IPS-NIHi7 (cell line): ENCODE data around the gene WTAP.
"Not testable (repeated sequence)": the region's sequence is repeated elsewhere in the genome, so short reads cannot be mapped to it uniquely, and the experiment has no call there.

Experiments
- DNase-seq: peaks from one replicate; pipeline ENCODE4 v3.0.0; 2012; ENCODE audit warnings: mixed read lengths; ENCODE audit errors: extremely low spot score

Gene WTAP

DNA sequence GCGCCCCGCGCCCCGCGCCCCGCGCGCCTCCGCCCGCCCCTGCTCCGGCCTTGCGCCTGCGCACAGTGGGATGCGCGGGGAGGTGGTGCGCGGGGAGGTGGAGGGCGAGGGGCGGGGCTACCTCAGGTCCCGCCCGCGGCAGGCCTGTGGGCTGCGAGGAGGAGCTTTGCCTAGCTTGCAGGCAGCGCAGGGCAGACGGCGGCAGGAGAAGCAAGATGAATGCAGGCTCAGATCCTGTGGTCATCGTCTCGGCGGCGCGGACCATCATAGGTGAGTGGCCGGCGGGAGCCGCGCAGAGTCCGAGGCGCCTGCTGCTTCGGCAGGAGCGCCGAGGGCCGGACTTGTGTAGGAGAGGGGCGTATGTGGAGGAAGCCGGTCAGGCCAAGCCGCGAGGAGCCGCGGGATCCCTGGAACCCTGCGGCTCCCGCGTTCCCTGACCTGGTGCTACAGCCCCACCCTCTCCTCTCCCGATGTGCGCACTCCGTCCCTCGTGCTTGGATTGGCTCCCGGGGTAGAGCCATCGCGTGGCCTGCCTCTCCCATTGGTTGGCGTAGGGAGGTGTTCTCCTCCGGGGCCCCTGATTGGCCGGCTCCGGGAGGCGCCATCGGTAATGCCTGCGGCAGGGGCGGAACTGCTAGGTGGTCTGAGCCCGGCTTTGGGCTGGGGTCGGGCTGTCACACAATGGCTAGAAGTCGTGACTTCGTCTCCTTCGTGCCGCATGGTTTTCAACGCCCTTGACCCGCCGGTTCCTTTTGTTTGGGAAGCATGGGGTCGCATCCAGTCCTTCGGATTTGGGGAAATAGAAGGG is 34.8 kb downstream of the WTAP start, which contains the start of gene ACAT2:
Gene ACAT2 (plus strand): TSS at position 173 of the 808 bp plus-strand sequence. CDS start 43 bp downstream, at position 216.
- peak; percentile 98 for DNase-seq

DNA sequence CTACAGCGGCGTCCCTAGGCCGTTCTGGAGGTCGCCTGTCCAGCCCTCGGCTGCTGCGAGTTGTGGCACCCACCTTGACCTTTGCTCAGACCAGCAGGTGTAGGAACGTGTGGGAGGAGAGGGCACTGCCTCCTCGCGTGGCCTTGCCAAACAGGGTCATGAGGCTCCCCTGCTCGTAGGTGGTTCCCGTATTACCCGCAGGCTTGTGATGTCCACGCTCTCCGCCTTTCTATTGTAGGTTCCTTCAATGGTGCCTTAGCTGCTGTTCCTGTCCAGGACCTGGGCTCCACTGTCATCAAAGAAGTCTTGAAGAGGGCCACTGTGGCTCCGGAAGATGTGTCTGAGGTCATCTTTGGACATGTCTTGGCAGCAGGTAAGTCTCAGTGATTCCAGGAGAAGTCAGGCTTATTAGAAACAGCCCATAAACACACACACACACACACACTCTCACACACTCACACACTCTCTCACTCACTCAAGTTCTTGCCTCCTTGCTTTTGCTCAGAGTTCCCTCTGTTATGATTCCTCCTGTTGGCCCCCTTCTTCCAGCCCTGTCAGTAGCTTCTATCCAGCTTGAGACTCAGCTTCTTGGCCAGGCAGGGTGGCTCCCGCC is 35.5 kb downstream of the WTAP start:
- DNase-seq, result peak; percentile 13

DNA sequence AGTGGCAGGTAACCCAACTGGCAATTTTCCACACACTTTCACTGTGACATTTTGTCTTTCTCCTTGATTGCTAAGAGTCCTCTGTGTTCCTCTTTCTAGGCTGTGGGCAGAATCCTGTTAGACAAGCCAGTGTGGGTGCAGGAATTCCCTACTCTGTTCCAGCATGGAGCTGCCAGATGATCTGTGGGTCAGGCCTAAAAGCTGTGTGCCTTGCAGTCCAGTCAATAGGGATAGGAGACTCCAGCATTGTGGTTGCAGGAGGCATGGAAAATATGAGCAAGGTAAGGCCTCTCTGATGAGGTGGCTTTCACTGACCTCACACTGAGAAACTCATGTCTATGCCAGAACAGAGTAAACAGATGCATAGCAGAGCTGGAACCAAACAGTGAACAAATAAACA is 39.6 kb downstream of the WTAP start:
- DNase-seq, result no peak

DNA sequence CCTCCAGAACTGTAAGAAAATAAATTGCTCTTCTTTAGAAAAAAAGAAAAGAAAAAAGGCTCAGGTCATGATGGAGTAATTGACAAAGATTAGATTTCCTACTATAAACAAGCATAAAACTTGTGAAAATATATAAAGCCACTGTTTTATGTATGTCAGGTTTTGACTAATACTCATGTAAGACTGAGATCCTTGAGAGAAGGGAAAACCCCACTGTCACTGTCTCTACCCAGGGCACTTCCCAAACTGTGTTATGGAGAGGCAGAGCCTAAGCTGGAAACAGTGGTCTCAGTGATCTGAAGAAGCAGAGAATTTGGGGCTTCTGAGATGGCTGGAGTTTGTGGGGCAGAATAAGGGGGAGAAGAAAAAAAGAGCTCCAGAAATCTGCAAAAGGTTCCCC is 42.2 kb downstream of the WTAP start:
- DNase-seq, result no peak

DNA sequence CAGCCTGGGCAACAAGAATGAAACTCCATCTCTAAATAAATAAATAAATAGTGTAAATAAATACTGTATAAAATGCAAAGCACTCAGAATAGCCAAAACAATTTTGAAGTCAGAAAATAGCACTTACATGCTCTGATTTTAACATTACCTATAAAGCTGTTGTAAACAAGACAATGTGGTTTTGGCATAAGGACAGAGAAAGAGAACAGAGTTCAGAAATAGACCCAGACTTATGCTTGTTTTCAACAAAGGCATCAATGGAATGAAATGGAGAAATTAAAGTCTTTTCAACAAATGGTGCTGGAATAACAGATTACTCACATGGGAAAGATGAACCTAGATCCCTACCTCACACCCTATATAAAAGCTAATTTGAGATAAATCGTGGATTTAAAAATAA is 44.9 kb downstream of the WTAP start:
- DNase-seq, result no peak

DNA sequence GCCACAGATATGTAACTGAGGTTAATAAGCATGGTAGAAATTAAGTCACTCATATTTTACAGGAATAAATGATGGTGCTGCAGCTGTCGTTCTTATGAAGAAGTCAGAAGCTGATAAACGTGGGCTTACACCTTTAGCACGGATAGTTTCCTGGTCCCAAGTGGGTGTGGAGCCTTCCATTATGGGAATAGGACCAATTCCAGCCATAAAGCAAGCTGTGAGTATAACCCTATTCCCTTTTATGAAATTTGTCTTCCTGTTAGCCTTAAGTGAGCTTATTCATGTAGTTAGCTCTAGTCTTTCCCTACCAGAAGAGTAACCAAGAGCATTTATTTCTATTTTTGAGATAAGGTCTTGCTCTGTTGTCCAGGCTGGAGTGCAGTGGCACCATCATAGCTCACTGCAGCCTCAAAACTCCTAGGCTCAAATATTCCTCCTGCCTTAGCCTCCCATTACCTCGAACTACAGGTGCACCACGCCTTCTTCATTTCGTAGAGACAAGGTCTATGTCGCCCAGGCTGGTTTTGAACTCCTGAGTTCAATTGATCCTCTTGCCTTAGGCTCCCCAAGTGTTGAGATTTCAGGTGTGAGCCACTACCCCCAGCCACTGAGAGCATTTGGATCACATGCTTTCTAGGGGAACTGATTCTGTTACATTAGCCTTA is 50.1 kb downstream of the WTAP start:
- no peak for DNase-seq

DNA sequence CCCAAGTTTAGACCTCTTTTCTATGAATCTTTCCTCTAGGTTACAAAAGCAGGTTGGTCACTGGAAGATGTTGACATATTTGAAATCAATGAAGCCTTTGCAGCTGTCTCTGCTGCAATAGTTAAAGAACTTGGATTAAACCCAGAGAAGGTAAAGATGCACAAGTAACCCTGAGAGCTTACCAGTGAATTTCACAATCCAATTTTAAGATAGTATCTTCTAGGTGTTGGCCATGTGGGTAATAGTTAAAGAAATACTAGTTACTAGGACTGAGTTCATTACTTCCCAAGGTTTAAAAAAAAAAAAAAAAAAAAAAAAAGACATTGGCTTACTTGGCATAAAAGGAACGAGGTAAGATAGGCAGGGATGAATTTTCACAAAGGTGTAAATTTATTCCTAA is 50.8 kb downstream of the WTAP start:
- no peak for DNase-seq

DNA sequence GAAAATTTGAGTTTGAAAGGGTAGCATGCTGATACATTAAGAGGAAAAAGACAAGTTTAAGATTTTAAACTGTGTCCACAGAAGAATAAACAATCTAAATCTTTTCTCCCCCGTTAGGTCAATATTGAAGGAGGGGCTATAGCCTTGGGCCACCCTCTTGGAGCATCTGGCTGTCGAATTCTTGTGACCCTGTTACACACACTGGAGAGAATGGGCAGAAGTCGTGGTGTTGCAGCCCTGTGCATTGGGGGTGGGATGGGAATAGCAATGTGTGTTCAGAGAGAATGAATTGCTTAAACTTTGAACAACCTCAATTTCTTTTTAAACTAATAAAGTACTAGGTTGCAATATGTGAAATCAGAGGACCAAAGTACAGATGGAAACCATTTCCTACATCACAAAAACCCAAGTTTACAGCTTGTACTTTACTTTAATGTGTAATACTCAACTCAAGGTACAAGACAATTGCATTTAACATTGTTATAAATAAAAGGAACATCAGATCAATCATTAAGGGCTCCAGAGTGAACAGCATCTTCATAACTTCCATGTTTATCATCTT is 51.3 kb downstream of the WTAP start:
- DNase-seq, result peak; percentile 5

DNA sequence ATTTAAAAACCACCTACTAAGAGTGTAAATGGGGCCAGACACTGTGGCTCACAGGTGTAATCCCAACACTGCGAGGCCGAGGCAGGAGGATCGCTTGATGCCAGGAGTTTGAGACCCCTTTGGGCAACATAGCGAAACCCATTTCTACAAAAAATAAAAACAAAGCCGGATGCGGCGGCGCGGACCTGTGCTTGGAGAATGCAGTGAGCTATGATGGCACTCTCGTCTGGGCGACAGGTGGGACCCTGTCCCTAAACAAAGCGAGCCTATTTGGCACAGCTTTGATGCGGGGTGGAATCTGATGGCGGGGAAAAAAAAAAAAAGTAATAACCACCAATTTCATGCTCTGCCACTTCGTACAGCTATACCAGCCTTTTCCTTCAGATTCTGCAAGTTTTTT is 61.0 kb downstream of the WTAP start:
- no peak for DNase-seq

DNA sequence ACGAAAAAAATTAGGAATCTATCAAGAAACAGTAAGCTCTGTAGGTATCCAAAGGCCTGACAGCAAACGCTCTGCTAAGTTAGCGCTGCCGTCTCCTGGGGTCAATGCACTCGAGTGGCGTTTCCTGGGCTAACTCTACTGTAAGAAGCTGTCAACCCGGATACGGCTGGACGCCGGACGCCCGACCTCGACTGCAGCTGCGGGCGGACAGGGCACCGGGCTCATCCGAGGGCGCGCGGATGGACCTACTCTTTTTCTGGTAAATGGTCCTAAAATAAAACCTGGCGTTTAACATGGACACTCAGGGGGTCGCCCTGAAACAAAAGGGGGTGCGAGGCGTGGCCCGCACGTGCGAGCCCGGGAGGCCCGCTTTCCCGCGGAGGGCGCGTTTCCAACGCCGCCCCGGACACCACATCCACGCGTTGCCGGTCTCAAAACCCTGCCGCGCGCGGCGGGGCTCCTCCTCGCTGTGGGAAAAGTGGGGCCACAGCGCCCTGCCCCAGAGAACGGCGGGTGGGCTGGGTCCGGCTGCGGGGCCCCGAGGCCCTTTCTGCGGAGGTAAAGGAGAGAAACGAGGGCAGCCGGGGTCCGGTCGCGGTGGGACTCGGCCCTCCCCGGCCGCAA is 61.6 kb downstream of the WTAP start:
- DNase-seq, result no peak

DNA sequence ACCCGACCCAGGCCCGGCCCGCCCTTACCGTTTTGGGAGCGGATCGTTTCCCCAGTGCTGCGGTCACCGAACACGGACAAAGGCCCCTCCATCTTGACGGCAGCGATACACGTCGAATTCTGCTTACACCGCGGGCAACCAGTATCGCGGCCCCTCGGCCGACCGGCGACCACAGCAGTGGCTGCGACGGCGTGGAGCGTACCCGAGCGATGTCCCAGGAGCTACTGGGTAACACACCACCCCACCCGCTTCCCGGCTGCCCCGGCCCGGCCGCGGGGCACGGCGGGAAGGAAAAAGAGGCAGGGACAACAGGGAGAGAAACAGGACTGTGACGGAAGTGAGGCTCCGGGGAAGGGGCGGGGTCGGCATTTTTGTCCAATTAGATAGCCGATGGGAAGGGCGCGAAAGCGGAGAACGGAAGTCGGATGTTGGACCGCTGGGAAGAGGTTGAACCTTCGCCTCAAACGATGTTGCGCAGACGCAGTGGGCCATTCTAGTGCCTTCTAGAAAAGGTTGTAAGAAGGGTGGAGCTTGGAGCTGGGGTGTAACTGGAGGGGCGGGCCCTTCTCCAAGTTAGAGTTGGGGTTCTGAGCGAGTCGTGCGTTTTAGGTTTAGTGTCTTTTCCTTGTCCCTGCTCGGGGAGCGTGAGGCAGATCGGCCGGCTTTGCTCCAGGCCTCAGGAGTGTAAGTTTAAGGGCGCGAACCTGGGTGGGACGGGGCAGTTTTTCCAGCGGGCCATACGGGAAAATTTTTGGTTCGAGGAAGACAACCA is 62.3 kb downstream of the WTAP start, which contains the start of gene TCP1:
Gene TCP1 (minus strand): TSS at position 226 of the 772 bp plus-strand sequence. CDS start 134 bp downstream, at position 92.
- DNase-seq, result peak; percentile 95

DNA sequence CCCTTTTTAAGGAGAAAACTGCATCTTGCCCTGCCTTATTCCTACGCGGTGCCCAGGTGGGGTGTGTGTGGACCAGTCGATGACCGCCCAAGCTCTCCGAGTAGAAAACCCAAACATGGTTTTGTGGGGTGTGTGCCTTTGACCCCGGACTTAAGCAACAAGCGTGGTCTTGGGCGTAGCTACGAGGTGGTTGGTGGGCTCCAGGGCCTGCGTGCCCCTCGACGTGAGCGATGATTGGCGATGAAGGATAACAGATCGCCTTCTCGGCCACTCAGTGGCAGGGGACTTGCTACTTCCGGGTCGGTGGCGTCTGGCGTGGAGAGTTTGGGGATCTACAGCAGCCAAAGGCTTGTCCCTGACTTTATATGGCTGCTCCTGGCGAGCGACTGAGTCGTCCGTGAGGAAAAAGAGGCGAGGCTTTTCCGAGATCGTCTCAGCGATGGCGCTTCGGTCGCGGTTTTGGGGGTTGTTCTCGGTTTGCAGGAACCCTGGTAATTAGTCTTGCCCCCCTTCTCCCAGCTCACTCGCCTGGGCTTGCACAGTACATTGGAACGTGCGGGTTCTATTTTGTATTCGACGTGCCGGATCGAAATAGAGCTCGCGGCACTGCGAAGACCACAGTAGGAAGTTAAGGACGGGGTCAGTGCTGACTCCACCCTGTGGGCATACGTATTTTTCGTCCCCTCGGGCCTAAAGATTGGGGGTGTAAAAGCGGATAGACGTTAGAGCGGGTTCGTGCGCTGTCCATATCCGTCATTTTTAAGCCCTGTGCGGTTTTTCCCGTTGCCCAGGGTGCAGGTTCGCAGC is 63.0 kb downstream of the WTAP start, which contains the start of gene MRPL18:
Gene MRPL18 (plus strand): TSS at position 319 of the 807 bp plus-strand sequence. CDS start 121 bp downstream, at position 440.
- peak; percentile 93 for DNase-seq

DNA sequence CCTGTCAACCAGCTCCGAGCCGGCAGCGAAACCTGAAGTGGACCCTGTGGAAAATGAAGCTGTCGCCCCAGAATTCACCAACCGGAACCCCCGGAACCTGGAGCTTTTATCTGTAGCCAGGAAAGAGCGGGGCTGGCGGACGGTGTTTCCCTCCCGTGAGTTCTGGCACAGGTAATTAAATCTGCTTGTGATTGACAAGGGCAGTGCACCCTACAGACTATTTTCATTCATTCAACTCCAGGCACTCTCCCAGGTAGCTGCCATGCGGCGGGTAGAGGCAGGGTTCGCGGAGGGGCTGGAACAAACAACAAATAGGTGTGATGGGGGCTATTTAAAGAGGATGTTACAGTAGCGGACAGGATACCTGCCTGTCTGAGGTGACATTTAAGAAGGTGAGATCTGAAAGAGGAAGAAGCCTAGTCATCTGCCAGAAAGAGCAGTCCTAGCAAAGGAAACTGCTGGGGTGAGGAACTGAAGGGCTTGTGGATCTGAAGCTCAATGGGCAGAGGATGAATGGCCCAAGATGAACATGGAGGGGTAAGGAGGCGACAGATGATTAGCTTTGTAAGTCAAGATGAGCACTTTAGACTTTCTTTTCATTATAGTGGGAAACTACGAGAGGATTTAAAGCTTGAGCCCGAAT is 63.8 kb downstream of the WTAP start:
- DNase-seq, result no peak

DNA sequence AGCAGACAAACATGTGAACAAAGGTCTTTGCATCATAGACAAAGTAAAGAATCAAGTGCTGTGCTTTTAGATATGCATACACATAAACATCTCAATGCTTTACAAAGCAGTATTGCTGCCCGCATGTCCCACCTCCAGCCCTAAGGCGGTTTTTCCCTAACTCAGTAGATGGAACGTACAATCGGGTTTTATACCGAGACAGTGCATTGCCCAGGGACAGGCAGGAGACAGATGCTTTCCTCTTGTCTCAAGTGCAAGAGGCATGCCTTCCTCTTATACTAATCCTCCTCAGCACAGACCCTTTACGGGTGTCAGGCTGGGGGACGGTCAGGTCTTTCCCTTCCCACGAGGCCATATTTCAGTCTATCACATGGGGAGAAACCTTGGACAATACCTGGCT is 67.7 kb downstream of the WTAP start:
- DNase-seq, result not testable (repeated sequence)

DNA sequence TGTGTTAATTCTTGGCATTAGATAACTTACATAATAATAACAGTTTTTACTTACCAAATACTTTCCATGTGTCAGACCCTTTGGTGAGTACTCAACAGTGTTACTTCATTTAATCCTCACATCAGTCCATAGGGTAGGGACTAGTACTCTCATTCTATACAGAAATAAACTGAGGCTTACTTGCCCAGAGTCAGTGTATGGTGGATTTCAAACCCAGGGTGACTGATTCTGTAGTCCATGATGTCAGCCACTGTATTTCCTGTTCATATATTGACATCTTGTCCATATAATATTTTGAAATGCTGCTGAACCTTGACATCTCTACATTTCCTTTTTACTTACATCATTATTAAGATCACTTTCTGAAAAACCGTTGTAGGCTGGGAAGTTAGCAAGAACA is 70.2 kb downstream of the WTAP start:
- DNase-seq, result no peak

DNA sequence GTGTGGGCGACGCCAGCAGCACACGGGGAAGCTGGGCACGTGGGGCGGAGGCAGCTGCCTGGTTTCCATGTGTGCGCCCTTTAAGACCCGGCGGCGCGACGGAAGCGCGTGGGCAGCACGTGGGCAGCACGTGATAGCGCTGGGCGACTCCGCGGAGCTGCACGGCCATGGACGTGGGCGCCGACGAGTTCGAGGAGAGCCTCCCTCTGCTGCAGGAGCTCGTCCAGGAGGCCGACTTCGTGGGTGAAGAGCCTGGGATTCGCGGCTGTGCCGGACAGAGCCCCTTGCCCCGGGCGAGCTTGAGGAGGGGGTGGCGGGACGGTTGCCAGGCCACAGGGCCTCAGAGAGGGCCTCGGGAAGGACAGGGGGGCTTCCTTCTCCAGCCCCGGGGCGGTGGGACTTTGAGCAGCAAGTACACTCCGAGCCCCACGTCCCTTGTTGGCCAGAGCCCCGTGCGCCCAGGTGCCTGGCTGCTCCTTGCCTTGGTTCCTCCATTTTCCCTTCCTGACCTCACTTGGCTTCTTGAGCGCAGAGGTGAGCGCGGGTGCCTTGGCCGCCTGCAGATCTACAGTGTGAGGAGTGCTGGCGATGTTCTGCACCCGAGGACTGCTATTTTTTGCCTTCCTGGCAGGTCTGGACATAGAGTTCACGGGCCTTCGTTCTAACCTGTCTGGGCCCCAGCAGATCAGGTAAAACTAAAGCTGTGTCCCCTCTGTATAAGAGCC is 73.0 kb downstream of the WTAP start, which contains the start of gene PNLDC1:
Gene PNLDC1 (plus strand): TSS at position 136 of the 725 bp plus-strand sequence. CDS start 32 bp downstream, at position 168.
- DNase-seq, result peak; percentile 5

DNA sequence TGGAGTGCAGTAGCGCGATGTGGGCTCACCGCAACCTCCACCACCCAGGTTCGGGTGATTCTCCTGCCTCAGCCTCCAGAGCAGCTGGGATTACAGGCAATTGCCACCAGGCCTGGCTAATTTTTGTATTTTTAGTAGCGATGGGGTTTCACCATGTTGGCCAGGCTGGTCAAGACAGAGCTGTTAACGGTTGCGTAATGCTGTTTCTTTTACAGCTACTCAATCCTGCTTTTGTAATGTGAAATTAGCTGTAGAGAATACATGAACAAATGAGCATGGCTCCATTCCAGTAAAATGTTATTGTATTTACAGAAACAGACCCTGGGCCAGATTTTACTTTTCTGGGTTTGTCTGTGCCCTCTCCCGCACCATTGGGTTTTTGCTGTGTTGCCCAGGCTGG is 74.6 kb downstream of the WTAP start:
- DNase-seq, result no peak

DNA sequence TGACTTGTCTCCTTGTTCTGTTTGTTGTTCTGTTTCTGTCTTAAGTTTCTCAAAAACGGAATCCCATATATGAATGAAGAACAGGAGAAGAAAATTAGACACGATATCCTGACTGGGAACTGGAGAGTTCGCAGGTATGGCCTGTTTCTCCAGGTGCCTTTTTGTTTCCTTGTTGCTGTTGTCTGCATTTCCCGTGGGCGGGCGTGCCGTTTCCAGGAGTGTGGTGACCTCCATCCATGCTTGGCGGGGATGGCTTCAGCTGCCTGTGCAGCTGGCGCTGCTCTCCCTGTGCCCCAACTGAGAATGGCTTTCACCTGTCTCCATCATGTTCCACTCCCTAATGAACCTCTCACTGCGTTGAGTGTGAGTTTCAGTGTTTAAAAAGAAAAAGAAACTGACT is 77.2 kb downstream of the WTAP start:
- DNase-seq, result peak; percentile 7
